HepG2 (cell line): ENCODE measurements around the gene KRT73. TPM values are rescaled to one million over a fixed set of nuclear protein-coding genes. Genes with fewer than 3 reads are reported as not detected.

ENCODE experiments used
- ATAC-seq: fragments of 200-7000 bp; cut with Tn5 transposase; 3 replicates; pipeline ENCODE4 v1.9.1; 2020; ENCODE audit warnings: mild to moderate bottlenecking, moderate library complexity
- BruUV-seq: library from RNA; stranded (reverse); fragments of 400-500 nt; replicated peaks from 2 replicates; lab custom pipeline; 2021; lab: Mats Ljungman, UMichigan
- CTCF ChIA-PET: fragments of 300-600 bp; formaldehyde crosslinking; extraction: SDS; loops from one replicate; lab custom pipeline; 2021; ENCODE audit warnings: low total read pairs, inconsistent platforms, low intra/inter-chr PET ratio; lab: Yijun Ruan, JAX
- POLR2A ChIA-PET: fragments of 350-600 bp; sonication (Branson Sonifier 250); formaldehyde crosslinking; loops from one replicate; lab custom pipeline; 2020; ENCODE audit warnings: antibody characterized with exemption, inconsistent platforms; lab: Yijun Ruan, JAX
- DNase-seq: peaks from one replicate; pipeline ENCODE4 v3.0.0-alpha.2; 2015; ENCODE audit warnings: low spot score
- FAIRE-seq: peaks from 3 replicates; lab custom pipeline; 2011; peaks lifted over from hg19 to GRCh38; lab: Jason Lieb, UNC
- H2AFZ ChIP-seq: one replicate; pipeline ENCODE4 v1.6.1; 2011; ENCODE audit warnings: low read length, inconsistent platforms
- H3K27ac ChIP-seq: fragments of 300-600 bp; 3 replicates; pipeline ENCODE4 v1.8.0; 2011; ENCODE audit warnings: mixed run types, mild to moderate bottlenecking, mixed read lengths, low read length, inconsistent platforms; ENCODE audit not compliant: insufficient read depth; ENCODE audit errors: extremely low read length
- H3K27me3 ChIP-seq, 2 experiments: fragments of 200-600 bp in 1 of 2; 2 replicates in 1 of 2; 3 replicates in 1 of 2; pipeline versions ENCODE4 v1.6.0 to v1.8.0; 2011; ENCODE audit warnings: low read length in 2 of 2, mild to moderate bottlenecking in 2 of 2, moderate library complexity in 2 of 2, inconsistent platforms in 1 of 2; ENCODE audit not compliant: insufficient read depth in 2 of 2, control insufficient read depth in 1 of 2
- H3K36me3 ChIP-seq, 2 experiments: fragments of 200-600 bp in 1 of 2; replicated peaks in 1 of 2; 2 replicates in 1 of 2; 3 replicates in 1 of 2; pipeline versions ENCODE4 v1.5.1 to v1.8.0; 2011; ENCODE audit warnings: low read length in 2 of 2, inconsistent platforms in 1 of 2; ENCODE audit not compliant: insufficient read depth in 2 of 2, control insufficient read depth in 1 of 2
- H3K4me1 ChIP-seq: 2 replicates; pipeline ENCODE4 v1.5.1; 2012; ENCODE audit warnings: low read length, inconsistent platforms; ENCODE audit not compliant: insufficient read depth
- H3K4me2 ChIP-seq: 2 replicates; pipeline ENCODE4 v1.6.0; 2011; ENCODE audit warnings: low read depth, low read length, inconsistent platforms
- H3K4me3 ChIP-seq, 3 experiments: fragments of 200-600 bp in 1 of 3; sonication (generic), shearing (Covaris generic) in 1 of 3; replicated peaks in 1 of 3; 2 replicates each; pipeline ENCODE4 v1.5.1; 2011 to 2016; ENCODE audit warnings: low read length in 3 of 3, inconsistent platforms in 2 of 3, low read depth in 2 of 3, mild to moderate bottlenecking in 2 of 3, control low read depth in 1 of 3, mixed read lengths in 1 of 3; ENCODE audit not compliant: insufficient read depth in 1 of 3
- H3K79me2 ChIP-seq: one replicate; pipeline ENCODE4 v1.6.1; 2011; ENCODE audit warnings: low read length, inconsistent platforms; ENCODE audit not compliant: insufficient read depth
- H3K9ac ChIP-seq: 2 replicates; pipeline ENCODE4 v1.6.0; 2011; ENCODE audit warnings: mild to moderate bottlenecking, low read depth, low read length, inconsistent platforms; ENCODE audit not compliant: insufficient read depth
- H3K9me3 ChIP-seq: 2 replicates; pipeline ENCODE4 v1.5.1; 2012; ENCODE audit warnings: mild to moderate bottlenecking, low read length
- H4K20me1 ChIP-seq: 2 replicates; pipeline ENCODE4 v1.6.0; 2011; ENCODE audit warnings: inconsistent platforms, mild to moderate bottlenecking, low read length, moderate library complexity; ENCODE audit not compliant: insufficient read depth
- CCDC6 ChIP-seq: sonication (generic); formaldehyde crosslinking; IDR thresholded peaks from 2 replicates; pipeline ENCODE4 v1.8.1; 2022; ENCODE audit warnings: mild to moderate bottlenecking, missing genetic modification reagents, moderate library complexity
- HDAC1 ChIP-seq: sonication (generic); formaldehyde crosslinking; IDR thresholded peaks from 2 replicates; pipeline ENCODE4 v1.5.1; 2020; ENCODE audit warnings: mild to moderate bottlenecking, missing genetic modification reagents
- KDM4B ChIP-seq: sonication (generic); formaldehyde crosslinking; IDR thresholded peaks from 2 replicates; pipeline ENCODE4 v1.4.0; 2020; ENCODE audit warnings: missing genetic modification reagents
- MBD4 ChIP-seq: IDR thresholded peaks from 2 replicates; pipeline ENCODE4 v1.6.1; 2012; ENCODE audit warnings: low read length, inconsistent platforms, borderline replicate concordance
- SMC3 ChIP-seq: IDR thresholded peaks from 2 replicates; pipeline ENCODE4 v1.6.1; 2011; ENCODE audit warnings: low read length, improper control_type of control experiment
- SP4 ChIP-seq: sonication (generic); formaldehyde crosslinking; IDR thresholded peaks from 2 replicates; pipeline ENCODE4 v1.8.1; 2023; ENCODE audit warnings: mild to moderate bottlenecking, missing genetic modification reagents
- ZBTB34 ChIP-seq: sonication (generic); formaldehyde crosslinking; IDR thresholded peaks from 2 replicates; pipeline ENCODE4 v1.8.0; 2022; ENCODE audit warnings: mild to moderate bottlenecking, missing genetic modification reagents
- ZNF331 ChIP-seq: sonication (generic); formaldehyde crosslinking; IDR thresholded peaks from 2 replicates; pipeline ENCODE4 v1.4.0; 2020; ENCODE audit warnings: missing genetic modification reagents
- ZNF441 ChIP-seq: sonication (generic); formaldehyde crosslinking; IDR thresholded peaks from 2 replicates; pipeline ENCODE4 v1.7.0; 2021; ENCODE audit warnings: missing genetic modification reagents, borderline replicate concordance
- ZNF503 ChIP-seq: sonication (generic); formaldehyde crosslinking; IDR thresholded peaks from 2 replicates; pipeline ENCODE4 v1.4.0; 2020; ENCODE audit warnings: missing genetic modification reagents
- ZNF7 ChIP-seq: IDR thresholded peaks from 2 replicates; pipeline ENCODE4 v1.6.1; 2016; ENCODE audit warnings: missing biosample characterization, missing genetic modification reagents
- ZNF724P ChIP-seq: sonication (generic); formaldehyde crosslinking; IDR thresholded peaks from 2 replicates; pipeline ENCODE4 v1.8.0; 2022; ENCODE audit warnings: missing genetic modification reagents, borderline replicate concordance
- ZSCAN21 ChIP-seq: sonication (generic); formaldehyde crosslinking; IDR thresholded peaks from 2 replicates; pipeline ENCODE4 v1.8.0; 2022; ENCODE audit warnings: mild to moderate bottlenecking, missing genetic modification reagents, moderate library complexity, borderline replicate concordance
- WGBS: methylation state at CpG from one replicate; pipeline ENCODE4 v1.1.6; 2017; ENCODE audit warnings: low lambda C conversion rate; 5-methylcytosine and 5-hydroxymethylcytosine counted together
- in situ Hi-C: cut with HindIII; loops from 2 replicates; pipeline ENCODE4 v1.10.0; 2017; ENCODE audit warnings: low pct_unique_long_range_greater_than_20kb; ENCODE audit not compliant: extremely low pct_ligation_motif_present
- intact Hi-C: fragments of 100-400 bp; cut with micrococcal nuclease; formaldehyde crosslinking; loops from one replicate; pipeline ENCODE4 v1.10.0; 2022; ENCODE audit not compliant: unreplicated experiment
- polyA plus RNA-seq, 8 experiments: library from polyadenylated mRNA; depleted of rRNA in 3 of 8; stranded (reverse) in 7 of 8; unstranded in 1 of 8; fragments of >200 nt; fragmentation: Illumina TruSeq in 4 of 8; extraction: Trizol in 4 of 8; gene quantifications; 2 replicates each; pipeline versions ENCODE4 v1.2.1 to v1.2.3, GENCODE V29; 2011 to 2016; ENCODE audit warnings: low read depth in 4 of 8, missing spikeins in 1 of 8, mixed read lengths in 1 of 8; ENCODE audit not compliant: insufficient read depth in 1 of 8
- total RNA-seq, 5 experiments: library from RNA; depleted of rRNA; stranded (reverse); fragments of >200 nt; fragmentation: Illumina TruSeq; extraction: Trizol; gene quantifications; 2 replicates each; pipeline ENCODE4 v1.2.3, GENCODE V29; 2016; ENCODE audit warnings: low read depth in 1 of 5

Gene KRT73
- total and polyA plus RNA-seq, 2 of the 13 experiments (the other 11 are each of a cell fraction or from before 2014, with no cell fraction given) = not detected

GRCh38 chr12:52601671-52602070, 16.7 kb downstream of the KRT73 start:
- ATAC-seq = no peak
- H2AFZ ChIP-seq = no peak overlapping the region
- H3K27ac ChIP-seq = no peak overlapping the region
- H3K79me2 ChIP-seq = no peaks in the 10 kb centered on the region
- H3K4me1 ChIP-seq = no peaks in the 10 kb centered on the region
- ChIA-PET POLR2A (no interaction called here), CTCF (no interaction called here)
- H3K9me3 ChIP-seq = no peaks in the 10 kb centered on the region
- no peaks in the 10 kb centered on the region for H4K20me1 ChIP-seq
- DNase-seq = no peak
- 6% methylated on average over 3 of the region's 4 CpGs for WGBS
- no peak for FAIRE-seq
- H3K4me2 ChIP-seq = no peak overlapping the region
- in situ Hi-C loops = no loop called here
- H3K9ac ChIP-seq = no peak overlapping the region
- no TSS peak for BruUV-seq
- intact Hi-C loops = no loop called here
- TF ChIP-seq KDM4B (CRISPR knock-in tag) (no peak), ZSCAN21 (CRISPR knock-in tag) (no peak), CCDC6 (CRISPR knock-in tag) (no peak), SP4 (CRISPR knock-in tag) (no peak), HDAC1 (CRISPR knock-in tag) (no peak), ZNF503 (CRISPR knock-in tag) (no peak), ZBTB34 (CRISPR knock-in tag) (no peak), ZNF441 (no peak), SMC3 (no peak), ZNF7 (no peak), ZNF331 (no peak), MBD4 (no peak), ZNF724P (CRISPR knock-in tag) (no peak)
- H3K36me3 ChIP-seq = no peaks in the 10 kb centered on the region
- H3K27me3 ChIP-seq = peaks cover 3 to 32% of the 10 kb centered on the region in 2 experiments; a peak in 4 of 5 replicates
- no peak overlapping the region for H3K4me3 ChIP-seq
